Thyroid gland (tissue), 4 donors: ENCODE measurements around the gene OR10P1.

Experiments used
- POLR2A ChIP-seq, 2 donors: fragments of 450-650 bp; IDR thresholded peaks; one replicate each; pipeline ENCODE4 v1.6.1; 2017; ENCODE audit warnings: antibody characterized with exemption in 2 of 2, mild to moderate bottlenecking in 2 of 2, moderate library complexity in 1 of 2
- TF ChIP-seq, protein P1 (sequence below), 6 experiments: fragments of 200-600 bp in 3 of 6; fragments of 450-650 bp in 3 of 6; sonication (generic) in 3 of 6; IDR thresholded peaks; one replicate each; pipeline ENCODE4 v1.5.1; 2016 to 2019; ENCODE audit warnings: antibody characterized with exemption in 6 of 6, mild to moderate bottlenecking in 2 of 6, inconsistent platforms in 1 of 6, moderate library complexity in 1 of 6

DNA sequence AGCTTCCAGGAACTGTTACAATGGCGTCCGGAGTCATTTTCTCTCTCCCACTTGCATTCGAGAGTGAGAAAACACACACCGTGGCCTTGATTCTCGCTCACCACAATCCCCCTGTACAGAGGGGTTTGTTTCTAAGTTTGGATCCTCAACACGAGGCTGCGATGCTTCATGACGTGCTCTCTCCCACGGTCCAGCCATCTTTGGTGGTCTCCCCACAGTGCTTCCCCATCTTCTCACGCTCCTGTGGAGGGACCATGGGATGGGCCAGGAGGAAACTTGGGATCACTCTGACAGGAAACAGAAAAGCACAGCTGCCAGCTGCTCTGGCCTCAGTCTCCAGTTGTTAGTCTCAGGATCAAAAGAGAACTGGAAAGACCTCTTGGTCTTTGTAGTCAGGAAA, 28.1 kb downstream of the OR10P1 start:
- TF ChIP-seq, protein P1, sequence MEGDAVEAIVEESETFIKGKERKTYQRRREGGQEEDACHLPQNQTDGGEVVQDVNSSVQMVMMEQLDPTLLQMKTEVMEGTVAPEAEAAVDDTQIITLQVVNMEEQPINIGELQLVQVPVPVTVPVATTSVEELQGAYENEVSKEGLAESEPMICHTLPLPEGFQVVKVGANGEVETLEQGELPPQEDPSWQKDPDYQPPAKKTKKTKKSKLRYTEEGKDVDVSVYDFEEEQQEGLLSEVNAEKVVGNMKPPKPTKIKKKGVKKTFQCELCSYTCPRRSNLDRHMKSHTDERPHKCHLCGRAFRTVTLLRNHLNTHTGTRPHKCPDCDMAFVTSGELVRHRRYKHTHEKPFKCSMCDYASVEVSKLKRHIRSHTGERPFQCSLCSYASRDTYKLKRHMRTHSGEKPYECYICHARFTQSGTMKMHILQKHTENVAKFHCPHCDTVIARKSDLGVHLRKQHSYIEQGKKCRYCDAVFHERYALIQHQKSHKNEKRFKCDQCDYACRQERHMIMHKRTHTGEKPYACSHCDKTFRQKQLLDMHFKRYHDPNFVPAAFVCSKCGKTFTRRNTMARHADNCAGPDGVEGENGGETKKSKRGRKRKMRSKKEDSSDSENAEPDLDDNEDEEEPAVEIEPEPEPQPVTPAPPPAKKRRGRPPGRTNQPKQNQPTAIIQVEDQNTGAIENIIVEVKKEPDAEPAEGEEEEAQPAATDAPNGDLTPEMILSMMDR (IDR thresholded peaks at IDR 0.05) = no peak
- TF ChIP-seq POLR2A (IDR thresholded peaks at IDR 0.05) = no peak
